Femur (tissue), 1 donor: Measurements from ENCODE around the gene PIGU.
"Not testable (repeated sequence)": the region's sequence is repeated elsewhere in the genome, so short reads cannot be mapped to it uniquely, and the experiment has no call there.

Experiments
- DNase-seq: peaks from one replicate; pipeline ENCODE4 v3.0.0-alpha.2; 2017

Gene PIGU

GRCh38 chr20:34706302-34706875 lies 29.5 kb upstream of the PIGU start:
- DNase-seq = no peak

GRCh38 chr20:34705397-34706301 lies 28.8 kb upstream of the PIGU start:
- no peak for DNase-seq

- no peak for DNase-seq
These were observed 28.1 kb upstream of the PIGU start for GRCh38 chr20:34705008-34705396.

- DNase-seq = peak; percentile 93
These were observed 27.5 kb upstream of the PIGU start, which contains the start of gene TP53INP2 for GRCh38 chr20:34704177-34705007. Gene TP53INP2, plus strand, starts transcription at chr20:34704344. Its CDS starts 4,396 bp downstream, at chr20:34708740.

GRCh38 chr20:34703424-34704176 lies 26.7 kb upstream of the PIGU start:
- DNase-seq = peak; percentile 62

GRCh38 chr20:34703061-34703423 lies 26.1 kb upstream of the PIGU start:
- DNase-seq = no peak

GRCh38 chr20:34701405-34702085 lies 24.7 kb upstream of the PIGU start:
- DNase-seq = no peak

- DNase-seq = no peak
These were observed 16.5 kb upstream of the PIGU start for GRCh38 chr20:34693414-34693813.

- DNase-seq = no peak
These were observed 14.9 kb upstream of the PIGU start for GRCh38 chr20:34691838-34692237.

GRCh38 chr20:34689486-34689885 lies 12.6 kb upstream of the PIGU start:
- DNase-seq = no peak

GRCh38 chr20:34683667-34684066 lies 6.8 kb upstream of the PIGU start:
- no peak for DNase-seq

GRCh38 chr20:34680586-34681175 lies 3.8 kb upstream of the PIGU start:
- no peak for DNase-seq

- no peak for DNase-seq
These were observed 775 bp downstream of the PIGU start for GRCh38 chr20:34675993-34676641.

- DNase-seq = no peak
These were observed 1.3 kb downstream of the PIGU start for GRCh38 chr20:34675561-34675960.

- DNase-seq = no peak
These were observed 3.5 kb downstream of the PIGU start for GRCh38 chr20:34673412-34673811.

GRCh38 chr20:34669094-34669493 lies 7.8 kb downstream of the PIGU start:
- DNase-seq = no peak

GRCh38 chr20:34664751-34665150 lies 12.1 kb downstream of the PIGU start:
- not testable (repeated sequence) for DNase-seq

GRCh38 chr20:34663213-34663943 lies 13.5 kb downstream of the PIGU start:
- DNase-seq = no peak

GRCh38 chr20:34661811-34662210 lies 15.1 kb downstream of the PIGU start:
- not testable (repeated sequence) for DNase-seq

GRCh38 chr20:34658654-34659053 lies 18.2 kb downstream of the PIGU start:
- not testable (repeated sequence) for DNase-seq
